H9 (cell line): ENCODE measurements around the gene SLC38A11. TPM values are rescaled to one million over a fixed set of nuclear protein-coding genes. Genes with fewer than 3 reads are reported as not detected.

Source experiments
- DNase-seq: peaks from one replicate; pipeline ENCODE4 v3.0.0-alpha.2; 2017
- H2AFZ ChIP-seq: one replicate; pipeline ENCODE4 v1.6.1; 2013; ENCODE audit warnings: mild to moderate bottlenecking, low read length, control low read depth, moderate library complexity
- H2AK5ac ChIP-seq: 2 replicates; pipeline ENCODE4 v1.6.1; 2013; ENCODE audit warnings: low read length, control low read depth, mixed read lengths; ENCODE audit not compliant: insufficient read length
- H2BK120ac ChIP-seq: one replicate; pipeline ENCODE4 v1.6.1; 2013; ENCODE audit warnings: low read depth, mild to moderate bottlenecking, low read length, control low read depth, inconsistent platforms; ENCODE audit not compliant: poor library complexity, severe bottlenecking
- H2BK12ac ChIP-seq: 2 replicates; pipeline ENCODE4 v1.6.1; 2013; ENCODE audit warnings: low read length, control low read depth, mixed read lengths, low read depth; ENCODE audit not compliant: insufficient read length
- H2BK15ac ChIP-seq: 2 replicates; pipeline ENCODE4 v1.6.1; 2013; ENCODE audit warnings: low read depth, low read length, control low read depth
- H2BK20ac ChIP-seq: one replicate; pipeline ENCODE4 v1.6.1; 2013; ENCODE audit warnings: low read depth, mild to moderate bottlenecking, low read length, control low read depth, inconsistent platforms; ENCODE audit not compliant: poor library complexity, severe bottlenecking
- H2BK5ac ChIP-seq: 2 replicates; pipeline ENCODE4 v1.6.1; 2013; ENCODE audit warnings: low read length, control low read depth, mixed read lengths; ENCODE audit not compliant: insufficient read length
- H3K14ac ChIP-seq: 2 replicates; pipeline ENCODE4 v1.6.1; 2013; ENCODE audit warnings: low read length, control low read depth; ENCODE audit not compliant: insufficient read depth
- H3K18ac ChIP-seq: 2 replicates; pipeline ENCODE4 v1.6.1; 2013; ENCODE audit warnings: low read depth, mild to moderate bottlenecking, mixed read lengths, low read length, control low read depth; ENCODE audit not compliant: insufficient read length
- H3K23ac ChIP-seq: 2 replicates; pipeline ENCODE4 v1.6.1; 2013; ENCODE audit warnings: low read length, control low read depth, mixed read lengths, low read depth; ENCODE audit not compliant: insufficient read length
- H3K23me2 ChIP-seq: 2 replicates; pipeline ENCODE4 v1.6.1; 2013; ENCODE audit warnings: low read depth, mild to moderate bottlenecking, mixed read lengths, low read length, control low read depth; ENCODE audit not compliant: insufficient read length, poor library complexity, severe bottlenecking
- H3K27ac ChIP-seq: 2 replicates; pipeline ENCODE4 v1.5.1; 2013; ENCODE audit warnings: low read length, control low read depth, mixed read lengths, low read depth; ENCODE audit not compliant: insufficient read length
- H3K27me3 ChIP-seq: 2 replicates; pipeline ENCODE4 v1.6.1; 2013; ENCODE audit warnings: low read length, control low read depth, inconsistent platforms; ENCODE audit not compliant: insufficient read depth
- H3K4ac ChIP-seq: 2 replicates; pipeline ENCODE4 v1.6.1; 2013; ENCODE audit warnings: low read depth, mild to moderate bottlenecking, control low read depth, inconsistent platforms, low read length, moderate library complexity
- H3K4me1 ChIP-seq: 2 replicates; pipeline ENCODE4 v1.6.1; 2013; ENCODE audit warnings: low read length, control low read depth, inconsistent platforms; ENCODE audit not compliant: insufficient read depth
- H3K4me2 ChIP-seq: 2 replicates; pipeline ENCODE4 v1.6.1; 2013; ENCODE audit warnings: low read length, control low read depth, mixed read lengths; ENCODE audit not compliant: insufficient read length, insufficient read depth
- H3K56ac ChIP-seq: 2 replicates; pipeline ENCODE4 v1.6.1; 2013; ENCODE audit warnings: low read depth, mild to moderate bottlenecking, mixed read lengths, low read length, control low read depth; ENCODE audit not compliant: insufficient read length
- H3K79me1 ChIP-seq: 2 replicates; pipeline ENCODE4 v1.6.1; 2013; ENCODE audit warnings: low read depth, mild to moderate bottlenecking, moderate library complexity, low read length, control low read depth, inconsistent platforms; ENCODE audit not compliant: insufficient read depth, poor library complexity, severe bottlenecking
- H3K79me2 ChIP-seq: 2 replicates; pipeline ENCODE4 v1.6.1; 2013; ENCODE audit warnings: low read length, control low read depth, inconsistent platforms; ENCODE audit not compliant: insufficient read depth
- H3K9ac ChIP-seq: 2 replicates; pipeline ENCODE4 v1.6.1; 2013; ENCODE audit warnings: low read length, control low read depth, mixed read lengths; ENCODE audit not compliant: insufficient read length; ENCODE audit errors: extremely low read depth
- H3K9me3 ChIP-seq: one replicate; pipeline ENCODE4 v1.6.1; 2013; ENCODE audit warnings: low read depth, low read length, inconsistent platforms; ENCODE audit not compliant: control insufficient read depth
- H3T11ph ChIP-seq: one replicate; pipeline ENCODE4 v1.6.1; 2013; ENCODE audit warnings: mild to moderate bottlenecking, low read length, control low read depth, inconsistent platforms
- H4K20me1 ChIP-seq: one replicate; pipeline ENCODE4 v1.6.1; 2013; ENCODE audit not compliant: control insufficient read depth, insufficient read length, insufficient read depth
- H4K5ac ChIP-seq: 2 replicates; pipeline ENCODE4 v1.6.1; 2013; ENCODE audit warnings: low read depth, mild to moderate bottlenecking, mixed read lengths, low read length, control low read depth; ENCODE audit not compliant: insufficient read length
- H4K8ac ChIP-seq: replicated peaks from 2 replicates; pipeline ENCODE4 v1.6.1; 2013; ENCODE audit warnings: low read length, control low read depth, mixed read lengths, low read depth; ENCODE audit not compliant: insufficient read length
- H4K91ac ChIP-seq: 2 replicates; pipeline ENCODE4 v1.6.1; 2013; ENCODE audit warnings: low read depth, mild to moderate bottlenecking, moderate library complexity, mixed read lengths, low read length, control low read depth; ENCODE audit not compliant: insufficient read length
- H3K27ac Mint-ChIP-seq, 3 experiments: 2 replicates in 2 of 3; 3 replicates in 1 of 3; pipeline ENCODE4 v1.8.0; 2020 to 2021; ENCODE audit warnings: mixed read lengths in 3 of 3, mild to moderate bottlenecking in 1 of 3, moderate library complexity in 1 of 3
- H3K27me3 Mint-ChIP-seq: 2 replicates; pipeline ENCODE4 v1.8.0; 2021; ENCODE audit warnings: low read depth, mild to moderate bottlenecking, moderate library complexity, mixed read lengths
- H3K36me3 Mint-ChIP-seq, 3 experiments: 2 replicates in 2 of 3; 3 replicates in 1 of 3; pipeline ENCODE4 v1.8.0; 2020 to 2021; ENCODE audit warnings: low read depth in 3 of 3, mixed read lengths in 3 of 3; ENCODE audit not compliant: insufficient read depth in 1 of 3
- H3K4me1 Mint-ChIP-seq, 2 experiments: 2 replicates each; pipeline ENCODE4 v1.8.0; 2020; ENCODE audit warnings: mixed read lengths in 2 of 2
- H3K4me3 Mint-ChIP-seq, 2 experiments: 2 replicates in 1 of 2; 3 replicates in 1 of 2; pipeline ENCODE4 v1.8.0; 2020 to 2021; ENCODE audit warnings: mild to moderate bottlenecking in 2 of 2, mixed read lengths in 2 of 2, moderate library complexity in 1 of 2
- H3K9me3 Mint-ChIP-seq, 2 experiments: 2 replicates in 1 of 2; 3 replicates in 1 of 2; pipeline ENCODE4 v1.8.0; 2020; ENCODE audit warnings: mild to moderate bottlenecking in 2 of 2, mixed read lengths in 2 of 2, moderate library complexity in 1 of 2
- WGBS: extraction: QIAGEN DNeasy Blood & Tissue Kit; methylation state at CpG from one replicate; pipeline ENCODE4 v1.1.7; 2013; ENCODE audit warnings: missing lambda C conversion rate, low lambda C conversion rate, mixed read lengths; ENCODE audit not compliant: insufficient read length; ENCODE audit errors: extremely low coverage; 5-methylcytosine and 5-hydroxymethylcytosine counted together
- total RNA-seq: library from RNA; stranded (reverse); gene quantifications from 2 replicates; pipeline ENCODE4 v1.2.1, GENCODE V29; 2021
- TF ChIP-seq, protein P1 (sequence below): fragments of 200-600 bp; sonication (generic); conservative IDR thresholded peaks from 3 replicates; pipeline ENCODE4 v1.8.0; 2021; ENCODE audit warnings: antibody characterized with exemption, mild to moderate bottlenecking

Gene SLC38A11
- total RNA-seq, 1 experiment from 2014 or later: not detected

GRCh38 chr2:164875334-164876205 lies 79.8 kb downstream of the SLC38A11 start:
- Histone ChIP-seq H3K79me1 (no peaks in the 10 kb centered on the region), H2BK12ac (no peak overlapping the region), H4K5ac (no peak overlapping the region), H2AK5ac (no peak overlapping the region), H4K8ac (no peak overlapping the region), H3K4ac (no peak overlapping the region), H2BK5ac (no peak overlapping the region), H3K23me2 (no peaks in the 10 kb centered on the region), H2BK120ac (no peak overlapping the region), H3K9ac (no peak overlapping the region), H3K27ac (no peak overlapping the region), H2BK20ac (no peak overlapping the region), H4K91ac (no peak overlapping the region), H3K56ac (no peak overlapping the region), H3T11ph (no peak overlapping the region), H4K20me1 (no peaks in the 10 kb centered on the region), H3K9me3 (no peaks in the 10 kb centered on the region), H2BK15ac (no peak overlapping the region), H3K27me3 (no peaks in the 10 kb centered on the region), H3K4me1 (no peaks in the 10 kb centered on the region), H2AFZ (no peak overlapping the region), H3K23ac (no peak overlapping the region), H3K4me2 (no peak overlapping the region), H3K14ac (no peak overlapping the region), H3K79me2 (no peaks in the 10 kb centered on the region), H3K18ac (no peak overlapping the region)
- no peaks in the 10 kb centered on the region for H3K27me3 Mint-ChIP-seq
- H3K27ac Mint-ChIP-seq: no peak overlapping the region
- H3K4me3 Mint-ChIP-seq: no peak overlapping the region
- TF ChIP-seq, protein P1, sequence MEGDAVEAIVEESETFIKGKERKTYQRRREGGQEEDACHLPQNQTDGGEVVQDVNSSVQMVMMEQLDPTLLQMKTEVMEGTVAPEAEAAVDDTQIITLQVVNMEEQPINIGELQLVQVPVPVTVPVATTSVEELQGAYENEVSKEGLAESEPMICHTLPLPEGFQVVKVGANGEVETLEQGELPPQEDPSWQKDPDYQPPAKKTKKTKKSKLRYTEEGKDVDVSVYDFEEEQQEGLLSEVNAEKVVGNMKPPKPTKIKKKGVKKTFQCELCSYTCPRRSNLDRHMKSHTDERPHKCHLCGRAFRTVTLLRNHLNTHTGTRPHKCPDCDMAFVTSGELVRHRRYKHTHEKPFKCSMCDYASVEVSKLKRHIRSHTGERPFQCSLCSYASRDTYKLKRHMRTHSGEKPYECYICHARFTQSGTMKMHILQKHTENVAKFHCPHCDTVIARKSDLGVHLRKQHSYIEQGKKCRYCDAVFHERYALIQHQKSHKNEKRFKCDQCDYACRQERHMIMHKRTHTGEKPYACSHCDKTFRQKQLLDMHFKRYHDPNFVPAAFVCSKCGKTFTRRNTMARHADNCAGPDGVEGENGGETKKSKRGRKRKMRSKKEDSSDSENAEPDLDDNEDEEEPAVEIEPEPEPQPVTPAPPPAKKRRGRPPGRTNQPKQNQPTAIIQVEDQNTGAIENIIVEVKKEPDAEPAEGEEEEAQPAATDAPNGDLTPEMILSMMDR: no peak
- H3K4me1 Mint-ChIP-seq: peaks cover 7 to 8% of the 10 kb centered on the region in 2 experiments
- DNase-seq: no peak
- no peaks in the 10 kb centered on the region for H3K36me3 Mint-ChIP-seq
- no CpG with 5 or more reads among the region's 10 CpGs for WGBS
- H3K9me3 Mint-ChIP-seq: no peaks in the 10 kb centered on the region; a peak in 1 of 5 replicates
